ENCODE data around the gene GNAZ. TPM values are rescaled to one million over a fixed set of nuclear protein-coding genes. Genes with fewer than 3 reads are reported as not detected.

GNAZ gene
- total RNA-seq, 4 donors from 2014 or later, result 4.2 to 8.2 (median 4.8) TPM

DNA sequence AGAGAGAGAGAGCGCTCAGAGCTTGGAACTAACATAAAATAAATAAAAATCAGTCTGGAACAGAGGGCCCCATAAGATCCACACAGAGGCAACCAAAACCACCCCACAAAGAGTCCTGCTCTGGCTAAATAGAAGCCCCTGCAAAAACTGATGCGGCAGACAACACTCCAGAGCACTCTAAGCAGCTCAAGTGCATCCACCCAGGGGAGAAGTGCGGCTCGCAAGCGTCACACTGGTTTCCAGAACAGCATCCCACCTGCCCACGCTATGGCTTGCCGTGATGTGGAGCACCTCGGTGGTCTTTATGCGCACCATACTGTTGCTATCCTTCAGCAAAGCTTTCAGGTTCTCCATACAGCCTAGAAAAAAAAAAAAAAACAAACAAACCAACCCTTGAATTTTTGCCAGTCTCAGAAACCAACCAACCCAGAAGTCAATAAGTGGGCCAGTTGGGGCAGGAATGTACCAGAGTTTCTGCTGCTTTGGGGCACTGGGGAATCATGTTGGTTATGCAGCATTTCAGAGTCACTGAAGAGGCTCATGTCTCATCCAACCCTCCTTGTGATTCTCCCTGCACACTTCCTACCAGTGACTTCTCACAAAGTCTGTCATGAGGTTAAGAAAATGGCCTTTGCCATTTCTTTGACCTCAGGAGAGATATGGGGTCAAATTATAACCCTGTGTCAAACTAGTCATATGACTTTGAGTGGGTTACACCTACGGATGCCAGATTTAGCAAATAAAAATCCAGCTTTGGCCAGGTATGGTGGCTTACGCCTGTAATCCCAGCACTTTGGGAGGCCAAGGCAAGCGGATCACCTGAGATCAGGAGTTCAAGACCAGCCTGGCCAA is 68.5 kb downstream of the GNAZ start:
- intact Hi-C loops (cut with DNase I), result no loop called here
- peaks cover 41 to 60% of the 10 kb centered on the region in 2 donors for H3K4me1 ChIP-seq
- H3K9me3 ChIP-seq, result no peaks in the 10 kb centered on the region
- no peak for TF ChIP-seq POLR2A (IDR thresholded peaks at IDR 0.05)
- TF ChIP-seq, protein P1, sequence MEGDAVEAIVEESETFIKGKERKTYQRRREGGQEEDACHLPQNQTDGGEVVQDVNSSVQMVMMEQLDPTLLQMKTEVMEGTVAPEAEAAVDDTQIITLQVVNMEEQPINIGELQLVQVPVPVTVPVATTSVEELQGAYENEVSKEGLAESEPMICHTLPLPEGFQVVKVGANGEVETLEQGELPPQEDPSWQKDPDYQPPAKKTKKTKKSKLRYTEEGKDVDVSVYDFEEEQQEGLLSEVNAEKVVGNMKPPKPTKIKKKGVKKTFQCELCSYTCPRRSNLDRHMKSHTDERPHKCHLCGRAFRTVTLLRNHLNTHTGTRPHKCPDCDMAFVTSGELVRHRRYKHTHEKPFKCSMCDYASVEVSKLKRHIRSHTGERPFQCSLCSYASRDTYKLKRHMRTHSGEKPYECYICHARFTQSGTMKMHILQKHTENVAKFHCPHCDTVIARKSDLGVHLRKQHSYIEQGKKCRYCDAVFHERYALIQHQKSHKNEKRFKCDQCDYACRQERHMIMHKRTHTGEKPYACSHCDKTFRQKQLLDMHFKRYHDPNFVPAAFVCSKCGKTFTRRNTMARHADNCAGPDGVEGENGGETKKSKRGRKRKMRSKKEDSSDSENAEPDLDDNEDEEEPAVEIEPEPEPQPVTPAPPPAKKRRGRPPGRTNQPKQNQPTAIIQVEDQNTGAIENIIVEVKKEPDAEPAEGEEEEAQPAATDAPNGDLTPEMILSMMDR (IDR thresholded peaks at IDR 0.05), result no peak
- 36 to 55% methylated on average over 12 of the region's 12 CpGs for WGBS, 2 donors
- DNase-seq, result peak; percentile 84 to 85
- H3K36me3 ChIP-seq, result no peaks in the 10 kb centered on the region
- H3K27ac ChIP-seq, result peak overlapping the region; percentile 92 to 100 (median 99)
- H3K4me3 ChIP-seq (replicated peaks in 1 of 3), result no peak overlapping the region
- H3K27me3 ChIP-seq, result no peaks in the 10 kb centered on the region

DNA sequence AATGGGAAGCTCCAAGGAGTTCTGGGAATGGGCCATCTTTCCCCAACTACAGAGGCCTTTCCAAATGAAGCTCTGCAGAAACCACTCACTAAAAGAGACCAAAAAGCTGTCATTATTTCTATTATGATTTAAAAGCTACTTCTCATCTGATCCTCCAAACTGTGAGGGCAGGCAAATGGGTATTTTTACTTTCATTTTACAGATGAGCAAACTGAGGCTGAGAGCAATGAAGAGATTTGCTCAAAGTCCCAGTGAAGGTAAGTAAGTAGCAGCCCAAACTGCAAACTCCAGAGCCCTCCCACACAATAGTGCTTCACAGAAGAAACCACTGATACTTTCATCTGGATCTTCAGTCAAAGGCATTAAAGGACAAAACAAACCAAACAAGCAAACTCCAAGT is 70.1 kb downstream of the GNAZ start:
- intact Hi-C loops (cut with DNase I), result no loop called here
- no peak for DNase-seq
- TF ChIP-seq, protein P1 (IDR thresholded peaks at IDR 0.05), result no peak
- TF ChIP-seq POLR2A (IDR thresholded peaks at IDR 0.05), result no peak

DNA sequence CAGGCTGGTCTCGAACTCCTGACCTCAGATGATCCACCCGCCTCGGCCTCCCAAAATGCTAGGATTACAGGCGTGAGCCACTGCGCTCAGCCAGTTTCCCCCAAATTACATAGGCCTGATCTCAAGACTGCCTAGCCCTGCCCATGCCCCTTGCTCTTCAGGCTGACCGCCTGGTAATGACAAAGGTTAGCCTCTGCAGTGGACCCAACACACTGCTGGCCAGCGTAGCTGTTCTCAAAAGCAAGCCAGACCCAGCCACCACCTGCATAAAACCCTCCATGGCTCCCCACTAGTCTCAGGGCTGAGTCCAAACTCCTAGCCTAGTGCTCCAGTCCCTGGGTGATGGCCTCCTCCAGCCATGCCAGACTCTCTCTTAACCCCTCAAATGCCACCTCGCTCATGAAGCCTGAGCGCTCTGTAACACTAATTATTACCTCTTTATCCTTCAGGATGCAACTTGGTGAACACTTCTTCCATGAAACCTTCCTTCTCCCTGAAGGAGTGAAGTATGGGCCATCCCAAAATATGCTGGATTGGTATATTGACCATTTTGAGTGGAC is 72.3 kb downstream of the GNAZ start:
- Histone ChIP-seq H3K27me3 (no peaks in the 10 kb centered on the region), H3K9me3 (no peaks in the 10 kb centered on the region), H3K27ac (peak overlapping the region in 1 of 3 donors; percentile 64), H3K36me3 (no peaks in the 10 kb centered on the region), H3K4me1 (peaks cover 50 to 72% of the 10 kb centered on the region in 2 donors), H3K4me3 (replicated peaks in 1 of 3) (no peak overlapping the region)
- intact Hi-C loops (cut with DNase I), result no loop called here
- TF ChIP-seq POLR2A (IDR thresholded peaks at IDR 0.05), result no peak
- DNase-seq, result no peak
- 90 to 95% methylated on average over 8 to 9 of the region's 9 CpGs for WGBS, 2 donors

More for the DNA sequence above, 70.1 kb downstream of the GNAZ start:
- H3K4me3 ChIP-seq (replicated peaks in 1 of 3), result no peak overlapping the region
- no peaks in the 10 kb centered on the region for H3K9me3 ChIP-seq
- H3K27ac ChIP-seq, result peak overlapping the region; percentile 92 to 100 (median 99)
- no peaks in the 10 kb centered on the region for H3K36me3 ChIP-seq
- peaks cover 41 to 66% of the 10 kb centered on the region in 2 donors for H3K4me1 ChIP-seq
- no peaks in the 10 kb centered on the region for H3K27me3 ChIP-seq

DNA sequence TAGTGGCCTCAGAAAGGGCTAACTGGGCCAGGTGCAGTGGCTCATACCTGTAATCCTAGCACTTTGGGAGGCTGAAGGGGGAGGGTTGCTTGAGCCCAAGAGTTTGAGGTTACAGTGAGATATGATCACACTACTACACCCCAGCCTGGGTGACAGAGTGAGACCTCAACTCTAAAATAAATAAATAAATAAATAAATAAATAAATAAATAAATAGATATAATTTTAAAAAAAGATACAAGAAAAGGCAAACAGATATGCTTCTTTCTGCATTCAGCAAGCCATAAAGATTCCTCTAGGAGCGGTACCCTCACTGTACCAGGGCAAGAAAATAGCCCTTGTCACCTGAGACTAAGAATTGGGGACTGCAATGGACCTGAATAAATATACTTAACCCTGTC is 72.8 kb downstream of the GNAZ start:
- 98 to 100% methylated on average over 1 of the region's 1 CpG for WGBS, 2 donors
- intact Hi-C loops (cut with DNase I), result no loop called here
- DNase-seq, result no peak
- H3K4me3 ChIP-seq (replicated peaks in 1 of 3), result no peak overlapping the region
- H3K9me3 ChIP-seq, result no peaks in the 10 kb centered on the region
- H3K27me3 ChIP-seq, result no peaks in the 10 kb centered on the region
- H3K4me1 ChIP-seq, result peaks cover 49 to 72% of the 10 kb centered on the region in 2 donors
- TF ChIP-seq, protein P1 (IDR thresholded peaks at IDR 0.05), result no peak
- TF ChIP-seq POLR2A (IDR thresholded peaks at IDR 0.05), result no peak
- no peak overlapping the region for H3K27ac ChIP-seq
- H3K36me3 ChIP-seq, result no peaks in the 10 kb centered on the region

DNA sequence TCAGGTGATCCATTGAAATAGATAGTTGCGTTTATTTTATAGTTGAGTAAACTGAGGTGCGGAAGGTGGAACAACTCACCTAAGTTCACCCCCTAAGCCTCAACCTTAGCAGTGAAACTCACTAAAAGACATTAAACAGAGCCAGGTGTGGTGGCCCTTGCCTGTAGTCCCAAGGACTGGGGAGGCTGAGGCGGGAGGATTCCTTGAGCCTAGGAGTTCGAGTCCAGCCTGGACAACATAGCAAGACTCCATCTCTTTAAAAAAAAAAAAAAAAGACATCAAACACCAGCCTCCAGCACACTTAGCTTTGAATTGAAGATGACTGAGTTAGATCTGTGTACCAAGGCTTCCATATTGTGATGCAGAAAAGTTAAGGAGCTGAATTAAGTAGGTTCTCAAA is 74.1 kb downstream of the GNAZ start:
- no peaks in the 10 kb centered on the region for H3K9me3 ChIP-seq
- no peak overlapping the region for H3K4me3 ChIP-seq (replicated peaks in 1 of 3)
- no peak for TF ChIP-seq POLR2A (IDR thresholded peaks at IDR 0.05)
- TF ChIP-seq, protein P1 (IDR thresholded peaks at IDR 0.05), result no peak
- H3K4me1 ChIP-seq, result peaks cover 48 to 73% of the 10 kb centered on the region in 2 donors
- H3K36me3 ChIP-seq, result no peaks in the 10 kb centered on the region
- peak overlapping the region; percentile 23 to 56 (median 34) for H3K27ac ChIP-seq
- whole genome bisulfite sequencing, 2 donors, result 97% methylated on average over 4 of the region's 4 CpGs
- intact Hi-C loops (cut with DNase I), result no loop called here
- no peak for DNase-seq
- no peaks in the 10 kb centered on the region for H3K27me3 ChIP-seq

Measured in thyroid gland (tissue), 4 donors.